Measurements from ENCODE around the gene CNTNAP2. TPM values are rescaled to one million over a fixed set of nuclear protein-coding genes. Genes with fewer than 3 reads are reported as not detected.

The CNTNAP2 gene
- total RNA-seq, 1 experiment from 2014 or later, result 42.5 TPM

DNA sequence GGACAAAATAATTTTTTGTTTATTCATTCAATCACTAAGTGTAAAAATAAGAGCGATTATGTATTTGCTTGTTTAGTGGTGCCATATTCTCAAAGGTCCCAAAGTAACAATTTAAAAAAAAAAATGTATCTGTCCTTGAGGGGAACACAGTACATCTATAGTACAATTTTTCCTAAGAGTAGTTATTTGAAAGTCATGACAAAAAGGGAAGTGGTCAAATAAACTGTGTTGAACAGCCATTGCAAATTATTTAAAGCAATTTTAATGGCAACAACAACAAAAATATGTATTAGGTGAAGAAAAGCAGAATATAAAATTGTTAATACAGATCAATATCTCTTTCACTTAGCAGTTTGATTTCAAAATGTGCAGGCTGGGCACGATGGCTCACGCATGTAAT lies 943.5 kb downstream of the CNTNAP2 start:
- ChIA-PET CTCF (no interaction called here), POLR2A (no interaction called here)
- Mint-ChIP-seq H3K4me3 (ENCODE audit: unreplicated experiment) (no peak overlapping the region), H3K9me3 (ENCODE audit: unreplicated experiment) (no peaks in the 10 kb centered on the region), H3K4me1 (ENCODE audit: low read depth, unreplicated experiment) (no peaks in the 10 kb centered on the region), H3K27me3 (ENCODE audit: insufficient read depth, unreplicated experiment) (no peaks in the 10 kb centered on the region), H3K27ac (ENCODE audit: unreplicated experiment) (no peak overlapping the region), H3K36me3 (ENCODE audit: insufficient read depth, unreplicated experiment) (no peaks in the 10 kb centered on the region)
- Histone ChIP-seq H3K27me3 (replicated peaks; ENCODE audit: control insufficient read depth, insufficient read depth, low read length) (no peaks in the 10 kb centered on the region), H3K9me3 (no peaks in the 10 kb centered on the region), H3K4me3 (ENCODE audit: low read depth, low read length) (no peak overlapping the region), H3K4me1 (no peaks in the 10 kb centered on the region), H3K36me3 (ENCODE audit: control insufficient read depth, insufficient read depth, low read length) (no peaks in the 10 kb centered on the region)
- TF ChIP-seq, protein P1, sequence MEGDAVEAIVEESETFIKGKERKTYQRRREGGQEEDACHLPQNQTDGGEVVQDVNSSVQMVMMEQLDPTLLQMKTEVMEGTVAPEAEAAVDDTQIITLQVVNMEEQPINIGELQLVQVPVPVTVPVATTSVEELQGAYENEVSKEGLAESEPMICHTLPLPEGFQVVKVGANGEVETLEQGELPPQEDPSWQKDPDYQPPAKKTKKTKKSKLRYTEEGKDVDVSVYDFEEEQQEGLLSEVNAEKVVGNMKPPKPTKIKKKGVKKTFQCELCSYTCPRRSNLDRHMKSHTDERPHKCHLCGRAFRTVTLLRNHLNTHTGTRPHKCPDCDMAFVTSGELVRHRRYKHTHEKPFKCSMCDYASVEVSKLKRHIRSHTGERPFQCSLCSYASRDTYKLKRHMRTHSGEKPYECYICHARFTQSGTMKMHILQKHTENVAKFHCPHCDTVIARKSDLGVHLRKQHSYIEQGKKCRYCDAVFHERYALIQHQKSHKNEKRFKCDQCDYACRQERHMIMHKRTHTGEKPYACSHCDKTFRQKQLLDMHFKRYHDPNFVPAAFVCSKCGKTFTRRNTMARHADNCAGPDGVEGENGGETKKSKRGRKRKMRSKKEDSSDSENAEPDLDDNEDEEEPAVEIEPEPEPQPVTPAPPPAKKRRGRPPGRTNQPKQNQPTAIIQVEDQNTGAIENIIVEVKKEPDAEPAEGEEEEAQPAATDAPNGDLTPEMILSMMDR (IDR thresholded peaks at IDR 0.05; ENCODE audit: insufficient read depth in 1 of 2, low read depth in 1 of 2, low read length in 1 of 2, severe bottlenecking in 1 of 2, unreplicated experiment in 1 of 2), result no peak
- DNase-seq, result no peak
- intact Hi-C loops (cut with micrococcal nuclease; ENCODE audit: unreplicated experiment), result no loop called here
- no TSS peak for BruUV-seq (replicated peaks)

DNA sequence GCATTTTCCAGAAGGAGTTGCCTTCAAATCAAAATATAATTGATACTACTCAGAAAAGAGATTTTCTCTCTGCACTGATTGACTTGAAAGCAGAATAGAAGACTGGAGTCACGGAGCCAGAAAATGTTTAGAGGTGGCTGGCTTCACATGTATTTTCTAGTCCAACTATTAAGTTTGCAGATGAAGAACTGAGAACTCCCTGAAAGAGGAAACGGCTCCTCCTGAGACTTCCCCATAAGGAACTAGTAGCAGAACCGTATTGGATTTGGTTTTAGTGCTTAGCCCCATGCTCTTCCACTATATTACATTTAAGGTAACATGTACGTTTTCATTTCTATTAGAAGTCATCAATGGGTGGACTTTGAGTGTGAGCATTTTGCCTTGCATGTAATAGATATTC lies 946.3 kb downstream of the CNTNAP2 start:
- H3K36me3 Mint-ChIP-seq (ENCODE audit: insufficient read depth, unreplicated experiment), result no peaks in the 10 kb centered on the region
- no peak overlapping the region for H3K27ac Mint-ChIP-seq (ENCODE audit: unreplicated experiment)
- intact Hi-C loops (cut with micrococcal nuclease; ENCODE audit: unreplicated experiment), result no loop called here
- Histone ChIP-seq H3K36me3 (ENCODE audit: control insufficient read depth, insufficient read depth, low read length) (no peaks in the 10 kb centered on the region), H3K4me3 (ENCODE audit: low read depth, low read length) (no peak overlapping the region), H3K4me1 (no peaks in the 10 kb centered on the region), H3K27me3 (replicated peaks; ENCODE audit: control insufficient read depth, insufficient read depth, low read length) (no peaks in the 10 kb centered on the region), H3K9me3 (no peaks in the 10 kb centered on the region)
- TF ChIP-seq, protein P1 (IDR thresholded peaks at IDR 0.05; ENCODE audit: insufficient read depth in 1 of 2, low read depth in 1 of 2, low read length in 1 of 2, severe bottlenecking in 1 of 2, unreplicated experiment in 1 of 2), result no peak
- ChIA-PET POLR2A (no interaction called here), CTCF (no interaction called here)
- DNase-seq, result no peak
- no peaks in the 10 kb centered on the region for H3K9me3 Mint-ChIP-seq (ENCODE audit: unreplicated experiment)
- no peak overlapping the region for H3K4me3 Mint-ChIP-seq (ENCODE audit: unreplicated experiment)
- no TSS peak for BruUV-seq (replicated peaks)
- H3K27me3 Mint-ChIP-seq (ENCODE audit: insufficient read depth, unreplicated experiment), result no peaks in the 10 kb centered on the region
- H3K4me1 Mint-ChIP-seq (ENCODE audit: low read depth, unreplicated experiment), result no peaks in the 10 kb centered on the region

DNA sequence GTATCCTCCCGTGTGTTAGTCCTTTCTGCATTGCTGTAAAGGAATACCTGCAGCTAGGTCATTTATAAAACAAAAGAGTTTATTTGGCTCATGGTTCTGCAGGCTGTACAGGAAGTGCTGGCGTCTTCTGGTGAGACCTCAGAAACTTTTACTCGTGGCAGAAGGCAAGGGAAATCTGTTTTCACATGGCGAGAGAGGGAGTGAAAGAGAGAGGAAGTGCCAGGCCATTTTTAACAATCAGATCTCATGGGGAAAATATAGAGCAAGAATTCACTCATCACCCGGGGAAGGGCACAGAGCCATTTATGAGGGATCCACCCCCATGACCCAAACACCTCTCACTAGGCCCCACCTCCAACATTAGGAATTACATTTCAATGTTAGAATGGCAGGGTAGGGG lies 952.2 kb downstream of the CNTNAP2 start:
- BruUV-seq (replicated peaks), result no TSS peak
- H3K9me3 ChIP-seq, result no peaks in the 10 kb centered on the region
- no peak overlapping the region for H3K27ac Mint-ChIP-seq (ENCODE audit: unreplicated experiment)
- no peaks in the 10 kb centered on the region for H3K36me3 ChIP-seq (ENCODE audit: control insufficient read depth, insufficient read depth, low read length)
- peaks cover 5% of the 10 kb centered on the region for H3K4me1 Mint-ChIP-seq (ENCODE audit: low read depth, unreplicated experiment)
- no peak for DNase-seq
- no peak overlapping the region for H3K4me3 ChIP-seq (ENCODE audit: low read depth, low read length)
- H3K4me1 ChIP-seq, result no peaks in the 10 kb centered on the region
- H3K9me3 Mint-ChIP-seq (ENCODE audit: unreplicated experiment), result peaks cover 10% of the 10 kb centered on the region
- H3K36me3 Mint-ChIP-seq (ENCODE audit: insufficient read depth, unreplicated experiment), result no peaks in the 10 kb centered on the region
- intact Hi-C loops (cut with micrococcal nuclease; ENCODE audit: unreplicated experiment), result no loop called here
- ChIA-PET POLR2A (no interaction called here), CTCF (no interaction called here)
- H3K27me3 ChIP-seq (replicated peaks; ENCODE audit: control insufficient read depth, insufficient read depth, low read length), result no peaks in the 10 kb centered on the region
- peaks cover 3% of the 10 kb centered on the region for H3K27me3 Mint-ChIP-seq (ENCODE audit: insufficient read depth, unreplicated experiment)
- TF ChIP-seq, protein P1 (IDR thresholded peaks at IDR 0.05; ENCODE audit: insufficient read depth in 1 of 2, low read depth in 1 of 2, low read length in 1 of 2, severe bottlenecking in 1 of 2, unreplicated experiment in 1 of 2), result no peak
- no peak overlapping the region for H3K4me3 Mint-ChIP-seq (ENCODE audit: unreplicated experiment)

Measured in Caco-2 (cell line).